ENCODE data around the gene SCN4B.
"Not testable (repeated sequence)": the region's sequence is repeated elsewhere in the genome, so short reads cannot be mapped to it uniquely, and the experiment has no call there.

The SCN4B gene, protein sequence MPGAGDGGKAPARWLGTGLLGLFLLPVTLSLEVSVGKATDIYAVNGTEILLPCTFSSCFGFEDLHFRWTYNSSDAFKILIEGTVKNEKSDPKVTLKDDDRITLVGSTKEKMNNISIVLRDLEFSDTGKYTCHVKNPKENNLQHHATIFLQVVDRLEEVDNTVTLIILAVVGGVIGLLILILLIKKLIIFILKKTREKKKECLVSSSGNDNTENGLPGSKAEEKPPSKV

DNA sequence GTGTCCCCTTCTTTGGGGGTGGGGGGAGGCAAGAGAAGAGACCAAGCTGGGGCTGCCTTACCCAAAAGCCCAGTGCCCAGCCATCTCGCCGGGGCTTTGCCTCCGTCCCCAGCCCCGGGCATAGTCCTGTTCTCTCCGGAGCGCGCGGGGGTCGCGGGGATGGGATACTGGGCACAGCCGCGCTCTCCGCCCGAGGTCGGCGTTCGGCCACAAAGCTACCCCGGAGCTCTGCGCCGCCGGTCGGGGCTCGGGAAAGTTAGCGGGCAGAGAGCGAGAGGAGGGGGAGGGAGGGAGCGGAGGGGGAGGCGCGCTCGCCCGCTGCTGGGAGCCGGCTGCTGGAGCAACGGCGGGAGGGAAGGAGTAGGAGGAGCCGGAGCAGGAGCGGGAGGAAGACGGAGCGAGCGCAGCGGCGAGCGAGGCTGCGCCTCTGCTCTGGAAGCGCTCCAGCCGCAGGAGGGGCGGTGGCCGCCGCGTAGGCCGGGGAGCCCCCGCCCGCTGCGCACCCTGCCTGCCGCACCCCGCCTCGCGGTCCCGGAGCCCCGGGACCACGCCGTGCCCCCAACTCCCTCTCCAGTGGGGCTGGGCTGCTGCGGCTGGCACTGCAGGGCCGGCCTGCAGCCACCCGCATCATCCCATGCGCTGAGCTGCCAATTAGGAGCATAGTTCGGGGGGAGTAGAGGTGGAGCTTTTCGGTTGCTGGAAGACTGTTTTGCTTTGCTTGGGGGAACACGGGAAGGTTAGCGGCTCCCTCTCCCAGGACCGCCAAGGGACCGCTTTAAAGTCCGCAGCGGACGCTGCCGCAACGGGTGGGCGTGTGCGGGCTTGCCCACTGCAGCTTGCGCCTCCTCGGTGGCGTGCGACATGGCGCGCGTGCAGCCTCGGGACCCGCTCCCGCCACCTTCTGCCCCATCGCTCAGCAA is at the start of gene SCN4B:
TSS of gene SCN4B (minus strand) at position 272 of the 920 bp plus-strand sequence. CDS start at position 122, 150 bp downstream.
- no peak for DNase-seq (ENCODE audit: low read depth)

DNA sequence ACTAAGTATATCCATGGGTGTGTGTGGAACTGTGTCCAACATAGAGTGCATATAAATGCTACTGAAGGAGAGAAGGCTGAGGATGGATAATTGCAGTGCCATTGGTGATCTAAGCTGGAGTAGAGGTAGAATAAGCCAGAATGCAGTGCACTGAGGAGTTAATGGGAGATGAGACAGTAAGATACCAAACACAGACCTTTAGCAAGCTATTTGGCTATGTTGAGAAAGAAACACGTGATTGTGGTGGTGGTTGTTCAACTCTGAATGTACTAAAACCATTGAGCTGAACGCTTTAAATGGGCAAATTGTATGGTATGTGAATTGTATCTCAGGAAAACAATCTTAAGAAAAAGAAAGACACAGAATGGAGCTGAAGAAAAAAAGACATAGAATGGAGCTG is 49.3 kb upstream of the SCN4B start:
- DNase-seq (ENCODE audit: low read depth) = no peak

DNA sequence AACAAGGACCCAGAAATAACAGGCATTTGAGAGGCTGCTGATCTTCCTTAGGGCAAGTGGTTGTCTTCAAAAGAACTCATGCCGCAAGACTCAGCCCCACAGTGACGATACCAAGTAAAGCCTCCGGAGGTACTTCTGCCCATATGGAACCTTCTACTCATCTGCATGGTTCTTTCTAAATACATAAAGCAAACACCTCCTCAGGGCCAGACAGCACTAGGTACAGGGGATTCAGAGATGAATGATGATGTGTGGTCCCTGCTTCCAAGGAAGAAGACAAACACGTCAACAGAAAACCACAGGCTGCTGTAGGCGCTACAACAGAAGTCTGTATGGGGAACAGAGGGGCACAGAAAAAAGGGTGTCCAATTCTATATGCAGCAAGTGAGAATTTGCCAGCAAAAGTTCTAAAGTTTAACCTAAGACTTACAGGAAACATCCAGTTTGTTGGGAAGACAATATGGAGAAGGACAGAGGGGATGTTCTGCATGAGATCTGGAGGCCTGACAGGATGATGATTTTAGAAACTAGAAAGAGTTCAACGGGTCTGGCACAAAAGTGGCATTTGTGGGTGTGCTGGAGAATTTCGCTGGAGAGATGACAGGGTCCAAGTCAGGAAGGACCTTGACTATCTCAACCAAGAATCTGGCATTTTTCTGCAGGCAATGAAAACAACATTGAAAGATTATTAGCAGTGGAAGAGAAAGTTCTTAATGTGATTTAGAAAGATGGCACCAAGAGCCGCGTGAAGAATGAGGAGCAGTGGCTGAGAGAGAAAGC is 48.5 kb upstream of the SCN4B start:
- no peak for DNase-seq (ENCODE audit: low read depth)

DNA sequence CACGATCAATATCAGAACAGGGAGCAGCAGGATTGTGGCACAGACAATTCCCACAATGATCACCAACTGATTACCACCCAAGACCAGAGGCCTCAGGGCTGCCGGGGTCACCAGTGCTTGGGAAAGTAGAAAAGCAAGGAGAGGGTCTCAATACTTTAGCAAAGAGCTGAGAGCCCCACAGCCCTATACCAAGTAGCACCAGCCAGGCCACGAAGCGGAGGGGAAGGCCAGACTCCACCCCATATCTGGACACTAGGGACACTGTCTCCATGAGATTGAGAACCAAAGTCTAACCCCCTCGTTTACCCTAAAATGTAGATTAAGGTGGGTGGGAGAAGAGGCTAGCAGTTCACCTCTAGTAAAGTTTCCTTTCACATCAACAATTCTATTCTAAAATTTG is 47.9 kb upstream of the SCN4B start:
- no peak for DNase-seq (ENCODE audit: low read depth)

DNA sequence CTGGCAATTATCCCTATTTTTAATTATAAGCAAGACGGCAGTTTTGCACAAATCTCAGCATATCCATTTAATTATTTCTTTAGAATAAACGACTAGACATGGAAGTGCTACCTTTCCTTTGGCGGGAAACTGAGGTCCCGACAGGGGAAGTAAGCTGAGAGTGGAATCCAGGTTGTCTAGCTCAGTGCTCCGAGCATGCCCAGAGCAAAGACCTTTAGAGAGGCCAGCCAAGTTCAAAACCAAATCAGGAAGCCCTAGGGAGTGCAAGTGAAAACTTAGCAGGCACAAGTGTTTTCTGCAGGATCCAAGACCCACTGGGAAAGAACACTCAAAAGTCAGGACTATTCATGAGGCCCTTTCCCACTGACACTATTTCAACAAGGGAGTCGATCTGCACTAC is 46.5 kb upstream of the SCN4B start:
- no peak for DNase-seq (ENCODE audit: low read depth)

DNA sequence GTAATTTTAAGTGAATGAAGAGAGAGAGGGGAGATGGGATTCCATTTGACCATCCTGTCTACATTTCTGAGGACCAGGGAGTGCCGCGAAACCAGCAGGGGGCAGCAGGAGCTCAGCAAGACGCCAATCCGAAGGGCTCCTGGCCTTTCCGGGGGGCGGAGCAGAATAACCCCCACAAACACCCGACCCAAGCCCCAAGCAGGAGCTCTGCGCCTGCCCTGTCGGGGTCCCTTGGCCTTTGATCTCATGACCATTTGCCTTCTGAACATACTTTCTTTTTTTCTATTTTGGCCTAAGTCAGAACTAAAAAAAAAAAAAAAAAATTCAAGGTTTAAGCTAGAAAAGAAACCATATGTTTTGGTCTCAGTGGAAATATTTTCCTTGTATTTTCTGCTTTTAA is 45.7 kb upstream of the SCN4B start:
- DNase-seq (ENCODE audit: low read depth) = peak; percentile 75

DNA sequence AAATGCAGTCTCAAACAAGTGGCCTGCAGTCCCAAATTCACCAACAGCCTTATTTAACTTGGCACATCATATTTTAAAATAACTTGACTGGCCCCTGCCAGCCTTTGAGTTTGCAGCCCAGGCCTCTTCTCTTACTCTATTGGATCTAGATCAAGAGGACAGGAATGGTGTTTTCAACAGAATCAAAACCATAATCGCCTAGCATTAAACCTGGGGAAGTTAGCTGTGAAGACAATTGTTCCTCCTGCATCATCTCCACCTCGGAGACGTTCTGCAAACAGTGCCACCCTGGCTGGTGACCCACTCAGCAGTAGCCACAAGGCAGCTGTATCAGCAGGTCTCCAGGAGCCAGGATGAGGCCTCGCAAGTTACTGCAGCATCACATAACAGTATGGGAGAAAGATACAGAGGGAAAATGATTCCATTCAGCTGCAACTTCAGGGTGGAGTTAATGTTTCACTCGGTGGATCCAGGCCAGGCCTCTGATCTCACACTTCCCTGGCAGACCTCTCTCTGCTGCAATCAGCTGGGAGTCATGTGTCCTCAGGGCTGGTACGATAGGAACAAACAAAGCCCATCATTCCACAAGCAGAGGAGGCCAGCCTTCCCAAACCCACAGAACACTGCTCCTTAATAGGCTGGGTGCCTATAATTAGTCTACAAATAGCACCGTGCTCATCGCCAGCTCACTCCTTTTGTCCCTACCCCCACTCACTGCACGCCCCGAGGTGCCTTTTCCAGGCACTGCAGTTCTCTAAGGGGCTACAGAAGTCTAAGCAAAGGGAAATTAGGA is 42.4 kb upstream of the SCN4B start:
- no peak for DNase-seq (ENCODE audit: low read depth)

DNA sequence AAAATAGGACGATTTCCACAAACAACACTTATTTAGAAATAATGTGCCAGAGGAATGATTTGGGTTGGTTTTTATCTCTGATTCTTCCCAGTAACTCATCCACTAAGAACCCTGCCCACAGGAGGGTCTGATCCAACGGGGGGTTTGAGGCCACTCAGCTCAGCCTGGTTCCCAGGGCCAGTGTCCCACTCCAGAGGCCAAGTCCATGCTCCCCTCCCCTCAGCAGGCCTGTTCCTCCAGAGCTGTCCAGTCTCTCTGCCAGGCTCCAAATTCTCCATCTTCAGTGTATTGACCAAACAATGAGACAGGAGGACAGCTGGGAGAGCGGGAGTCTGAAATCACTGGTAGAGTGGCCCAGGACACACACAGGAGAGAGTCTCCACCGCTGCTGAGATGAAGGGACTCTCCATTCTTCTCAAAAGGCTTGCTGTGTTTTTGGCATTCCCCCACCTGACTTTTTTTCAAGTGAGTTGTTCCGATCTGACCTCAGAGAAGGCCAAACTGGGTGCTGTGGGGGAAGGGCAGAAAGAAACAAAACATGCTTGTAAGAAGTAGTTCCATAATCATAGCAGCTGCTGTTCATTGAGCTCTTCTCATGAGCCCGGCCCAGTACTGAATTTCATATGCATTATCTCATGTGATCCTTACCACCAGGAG is 41.4 kb upstream of the SCN4B start:
- no peak for DNase-seq (ENCODE audit: low read depth)

DNA sequence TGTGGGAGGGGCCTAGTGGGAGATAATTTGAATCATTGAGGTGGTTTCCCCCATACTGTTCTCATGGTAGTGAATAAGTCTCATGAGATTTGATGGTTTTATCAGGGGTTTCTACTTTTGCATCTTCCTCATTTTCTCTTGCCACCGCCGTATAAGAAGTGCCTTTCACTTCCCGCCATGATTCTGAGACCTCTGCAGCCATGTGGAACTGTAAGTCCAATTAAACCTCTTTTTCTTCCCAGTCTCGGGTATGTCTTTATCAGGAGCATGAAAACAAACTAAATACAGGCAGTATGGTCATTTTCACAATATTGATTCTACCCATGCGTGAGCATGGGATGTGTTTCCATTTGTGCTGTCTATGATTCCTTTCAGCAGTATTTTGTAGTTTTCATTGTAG is 40.2 kb upstream of the SCN4B start:
- not testable (repeated sequence) for DNase-seq (ENCODE audit: low read depth)

DNA sequence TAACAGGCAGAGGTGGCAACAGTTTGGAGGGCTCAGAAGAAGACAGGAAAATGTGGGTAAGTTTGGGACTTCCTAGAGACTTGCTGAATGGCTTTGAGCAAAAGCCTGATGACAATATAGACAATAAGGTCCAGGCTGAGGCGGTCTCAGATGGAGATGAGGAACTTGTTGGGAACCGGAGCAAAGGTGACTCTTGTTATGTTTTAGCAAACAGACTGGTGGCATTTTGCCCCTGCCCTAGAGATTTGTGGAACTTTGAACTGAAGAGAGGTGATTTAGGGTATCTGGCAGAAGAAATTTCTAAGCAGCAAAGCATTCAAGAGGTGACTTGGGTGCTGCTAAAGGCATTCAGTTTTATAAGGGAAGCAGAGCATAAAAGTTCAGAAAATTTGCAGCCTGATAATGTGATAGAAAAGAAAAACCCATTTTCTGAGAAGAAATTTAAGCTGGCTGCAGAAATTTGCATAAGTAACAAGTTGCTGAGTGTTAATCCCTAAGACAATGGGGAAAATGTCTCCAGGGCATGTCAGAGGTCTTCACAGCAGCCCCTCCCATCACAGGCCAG is 38.4 kb upstream of the SCN4B start:
- DNase-seq (ENCODE audit: low read depth) = not testable (repeated sequence)

DNA sequence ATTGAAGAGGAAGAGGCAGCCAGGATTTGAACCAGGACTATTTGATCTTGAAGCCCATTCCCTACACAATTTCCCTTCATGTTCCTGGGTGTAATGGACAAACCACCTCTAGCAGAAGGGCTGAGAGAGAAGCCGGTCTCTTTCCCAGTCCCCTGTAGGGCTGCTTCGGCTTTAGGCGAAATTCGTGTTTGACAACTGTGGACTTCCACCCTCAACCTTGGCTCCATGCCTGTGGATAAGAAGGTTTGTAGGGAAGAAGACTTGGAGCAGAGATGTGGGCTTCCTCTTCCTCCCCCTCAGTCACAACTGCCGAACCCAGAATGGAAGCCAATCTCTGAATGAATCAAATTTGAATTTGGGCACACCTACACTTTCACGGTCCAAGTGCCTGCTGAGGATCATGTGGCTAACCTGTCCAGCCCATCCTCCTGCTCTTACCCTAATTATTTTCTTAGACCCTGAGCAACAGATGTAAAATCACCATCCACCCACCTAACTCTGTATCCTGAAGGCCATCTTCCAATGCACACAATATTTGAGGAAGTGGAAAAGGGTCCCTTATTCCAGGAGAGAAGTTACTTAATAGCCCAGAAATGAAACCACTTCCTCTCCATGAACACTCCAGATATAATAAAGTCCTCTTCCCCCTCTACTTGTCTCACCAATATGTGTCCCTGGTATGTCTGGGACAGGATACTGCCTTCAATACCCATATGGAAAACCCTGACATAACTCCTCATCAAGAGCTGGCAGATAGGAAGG is 33.9 kb upstream of the SCN4B start:
- DNase-seq (ENCODE audit: low read depth) = no peak

DNA sequence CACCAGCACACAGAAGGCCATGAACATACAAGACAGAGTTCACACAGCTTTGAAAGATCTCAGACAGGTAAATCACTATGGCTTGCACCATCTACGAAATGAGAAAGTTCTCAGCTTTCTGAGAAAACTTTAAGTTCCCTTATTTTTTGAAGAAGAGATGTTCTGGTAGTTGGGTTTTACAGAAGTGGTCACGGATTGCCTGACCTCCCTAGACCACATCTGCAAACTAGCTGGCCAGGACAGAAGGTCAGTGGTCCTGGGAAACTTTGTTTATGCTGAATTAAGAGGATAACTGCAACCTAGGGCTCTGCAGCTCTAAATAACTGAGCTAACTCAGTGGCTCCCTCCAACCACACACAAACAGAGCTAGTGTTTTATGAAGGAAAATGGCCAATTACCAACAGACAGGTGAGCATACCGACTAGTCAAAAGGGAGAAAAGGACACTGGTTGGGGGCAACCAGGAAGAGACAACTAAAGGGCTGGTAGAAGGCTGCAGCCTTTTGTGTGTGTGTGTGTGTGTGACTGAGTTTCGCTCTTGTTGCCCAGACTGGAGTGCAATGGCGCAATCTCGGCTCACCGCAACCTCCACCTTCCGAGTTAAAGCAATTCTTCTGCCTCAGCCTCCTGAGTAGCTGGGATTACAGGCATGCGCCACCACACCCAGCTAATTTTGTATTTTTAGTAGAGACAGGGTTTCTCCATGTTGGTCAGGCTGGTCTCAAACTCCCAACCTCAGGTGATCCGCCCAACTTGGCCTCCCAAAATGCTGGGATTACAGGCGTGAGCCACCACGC is 32.4 kb upstream of the SCN4B start:
- no peak for DNase-seq (ENCODE audit: low read depth)

DNA sequence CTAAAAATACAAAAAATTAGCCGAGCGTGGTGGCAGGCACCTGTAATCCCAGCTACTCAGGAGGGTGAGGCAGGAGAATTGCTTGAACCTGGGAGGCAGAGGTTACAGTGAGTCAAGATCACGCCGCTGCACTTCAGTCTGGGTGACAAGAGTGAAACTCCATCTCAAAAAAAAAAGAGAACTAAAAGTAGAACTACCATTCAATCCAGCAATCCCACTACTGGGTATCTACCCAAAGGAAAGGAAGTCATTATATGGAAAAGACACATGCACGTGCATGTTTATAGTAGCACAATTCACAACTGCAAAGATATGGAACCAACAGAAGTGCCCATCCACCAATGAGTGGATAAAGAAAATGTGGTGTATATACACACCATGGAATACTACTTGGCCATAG is 31.1 kb upstream of the SCN4B start:
- DNase-seq (ENCODE audit: low read depth) = not testable (repeated sequence)

DNA sequence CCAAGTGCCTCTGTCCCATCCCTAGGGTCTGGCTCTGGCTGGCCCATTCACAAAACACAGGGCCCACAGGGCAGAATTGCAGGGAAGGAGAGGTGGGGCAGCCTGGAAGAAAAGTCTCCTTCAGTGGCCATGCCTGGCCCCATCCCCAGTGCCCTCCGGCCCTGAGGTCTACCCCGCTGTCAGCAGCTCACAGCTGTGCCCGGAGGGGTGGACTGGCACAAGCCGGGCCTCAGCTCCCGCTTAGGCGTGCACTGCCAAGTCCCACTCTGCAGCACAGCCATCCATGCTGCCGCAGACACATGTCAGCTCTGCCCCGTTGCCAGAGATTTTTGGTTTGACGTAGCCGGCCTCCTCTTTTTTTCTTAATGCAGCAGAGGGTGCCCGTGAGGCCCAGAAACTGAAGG is 27.7 kb upstream of the SCN4B start:
- no peak for DNase-seq (ENCODE audit: low read depth)

DNA sequence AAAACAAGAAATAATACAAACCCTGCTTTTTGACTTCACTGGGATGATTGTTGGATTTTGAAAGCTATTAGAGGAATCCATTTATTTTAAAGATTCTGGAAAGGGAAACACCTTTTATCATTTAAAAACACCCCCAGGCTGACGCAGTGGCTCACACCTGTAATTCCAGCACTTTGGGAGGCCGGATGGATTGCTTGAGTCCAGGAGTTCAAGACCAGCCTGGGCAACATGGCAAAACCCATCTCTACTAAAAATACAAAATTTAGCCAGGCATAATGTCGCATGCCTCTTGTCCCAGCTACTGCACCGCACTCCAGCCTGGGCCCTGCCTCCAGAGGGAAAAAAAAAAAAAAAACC is 24.1 kb upstream of the SCN4B start:
- DNase-seq (ENCODE audit: low read depth) = no peak

DNA sequence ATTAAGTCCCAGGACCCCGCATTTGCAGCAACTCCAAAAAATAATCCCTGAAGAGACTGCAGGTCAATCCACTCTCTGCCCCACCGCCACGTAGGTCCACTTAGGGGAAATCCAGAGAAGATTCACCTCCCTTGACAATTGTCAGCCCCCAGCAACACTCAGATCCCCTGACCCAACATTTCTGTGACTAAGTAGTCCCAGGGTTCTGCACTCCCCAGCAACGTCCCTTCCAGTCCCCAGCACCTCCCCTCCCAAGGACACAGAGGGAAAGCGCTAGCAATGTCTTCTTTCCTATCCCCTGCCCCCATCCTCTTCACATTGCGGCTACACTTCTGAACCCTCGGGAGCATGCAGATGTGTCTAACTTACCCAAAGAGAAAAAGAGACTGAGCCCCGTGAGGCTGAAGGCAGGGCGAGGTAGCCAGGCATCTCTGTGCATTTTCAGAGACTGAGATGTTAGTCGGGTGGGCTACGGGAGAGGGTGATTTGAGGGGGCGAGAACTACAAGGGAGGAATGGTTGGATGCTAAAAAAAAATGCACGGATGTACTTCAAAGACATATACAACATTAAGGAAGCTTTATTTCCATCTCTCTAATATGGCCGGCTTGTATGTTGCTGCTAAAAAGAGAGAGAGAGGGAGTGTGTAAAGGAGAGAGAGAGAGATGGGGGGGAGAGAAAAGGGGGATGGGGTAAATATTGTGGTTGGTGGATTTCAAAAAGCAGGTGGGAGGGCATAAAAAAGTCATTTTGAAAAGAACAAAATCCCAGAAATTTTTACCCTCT is 23.6 kb upstream of the SCN4B start, which contains the start of gene SCN2B:
TSS of gene SCN2B (minus strand) at position 647 of the 785 bp plus-strand sequence. CDS start at position 439, 208 bp downstream.
- no peak for DNase-seq (ENCODE audit: low read depth)

DNA sequence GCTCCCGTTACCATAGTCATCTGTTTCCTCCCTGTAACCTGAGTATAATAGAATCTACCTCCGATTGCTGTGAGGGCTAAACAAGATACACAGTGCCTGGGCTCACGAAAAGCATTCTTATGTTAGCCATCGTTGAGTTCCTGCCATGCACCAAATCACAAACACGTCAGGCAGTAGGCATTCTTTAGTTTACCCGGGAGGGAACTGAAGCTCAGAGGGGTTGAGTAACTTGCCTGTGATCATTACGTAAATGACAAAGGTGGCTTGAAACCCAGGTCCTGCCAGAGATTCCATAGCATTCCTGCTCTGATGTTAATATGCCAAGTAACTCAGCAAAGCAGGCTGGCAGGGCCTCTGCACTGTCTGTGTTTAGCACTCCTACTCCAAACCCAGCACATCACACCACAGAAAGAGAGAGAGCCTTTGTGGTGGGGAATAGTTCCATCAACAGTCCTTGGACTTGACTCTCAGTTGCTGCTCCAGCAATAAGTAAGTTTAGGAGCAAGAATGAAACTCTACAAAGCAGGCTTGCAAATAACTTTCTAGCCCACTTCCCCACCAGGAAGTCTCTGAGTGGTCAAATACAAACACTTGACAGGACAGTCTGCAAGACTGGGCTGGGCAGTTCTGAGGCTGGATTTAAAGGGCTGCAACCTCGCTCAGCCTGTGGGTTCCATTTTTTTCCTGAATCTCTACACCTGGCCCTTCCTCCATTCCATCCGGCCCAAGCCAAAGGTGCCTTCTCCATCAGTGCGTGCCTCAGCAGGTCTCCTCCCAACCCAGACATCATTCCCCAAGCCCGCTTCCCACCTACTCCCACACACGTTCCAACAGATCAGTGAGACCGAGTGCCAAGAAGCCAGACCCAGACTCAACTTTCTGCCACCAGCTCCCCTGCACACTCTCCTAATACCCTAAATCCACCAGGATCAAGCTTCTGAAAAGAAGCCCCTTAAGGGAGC is 22.7 kb upstream of the SCN4B start:
- no peak for DNase-seq (ENCODE audit: low read depth)

Data from activated T-helper 9 cell treated with anti-CD3 and anti-CD28 coated beads, Interleukin-2, amount 50 U/mL, for 16 hours (primary cell).